Bronchial epithelial cell (primary cell): ENCODE measurements around the gene ABCC1. TPM values are rescaled to one million over a fixed set of nuclear protein-coding genes. Genes with fewer than 3 reads are reported as not detected.
"Not testable (repeated sequence)": the region's sequence is repeated elsewhere in the genome, so short reads cannot be mapped to it uniquely, and the experiment has no call there.

Experiments used
- DNase-seq: peaks from one replicate; pipeline ENCODE4 v3.0.0-alpha.2; 2010; ENCODE audit warnings: low read depth
- FAIRE-seq: peaks from 2 replicates; lab custom pipeline; 2011; peaks lifted over from hg19 to GRCh38; lab: Jason Lieb, UNC
- H3K27me3 ChIP-seq: 2 replicates; pipeline ENCODE4 v1.5.1; 2011; ENCODE audit warnings: low read length; ENCODE audit not compliant: control insufficient read depth, insufficient read depth
- H3K36me3 ChIP-seq: 2 replicates; pipeline ENCODE4 v1.5.1; 2011; ENCODE audit warnings: low read length; ENCODE audit not compliant: control insufficient read depth, insufficient read depth
- H3K4me3 ChIP-seq: 2 replicates; pipeline ENCODE4 v1.5.1; 2011; ENCODE audit warnings: mild to moderate bottlenecking, low read depth, low read length, control low read depth
- total RNA-seq: library from RNA; depleted of rRNA; stranded (reverse); fragments of >200 nt; gene quantifications from 2 replicates; pipeline ENCODE4 v1.2.1, GENCODE V29; 2014
- TF ChIP-seq, protein P1 (sequence below): IDR thresholded peaks from 2 replicates; pipeline ENCODE4 v1.5.1; 2011; ENCODE audit warnings: mild to moderate bottlenecking, moderate library complexity, low read length, control low read depth, inconsistent platforms; ENCODE audit not compliant: insufficient read depth, severe bottlenecking

Gene ABCC1
- total RNA-seq, 1 donor from 2014 or later: 31.3 TPM

DNA sequence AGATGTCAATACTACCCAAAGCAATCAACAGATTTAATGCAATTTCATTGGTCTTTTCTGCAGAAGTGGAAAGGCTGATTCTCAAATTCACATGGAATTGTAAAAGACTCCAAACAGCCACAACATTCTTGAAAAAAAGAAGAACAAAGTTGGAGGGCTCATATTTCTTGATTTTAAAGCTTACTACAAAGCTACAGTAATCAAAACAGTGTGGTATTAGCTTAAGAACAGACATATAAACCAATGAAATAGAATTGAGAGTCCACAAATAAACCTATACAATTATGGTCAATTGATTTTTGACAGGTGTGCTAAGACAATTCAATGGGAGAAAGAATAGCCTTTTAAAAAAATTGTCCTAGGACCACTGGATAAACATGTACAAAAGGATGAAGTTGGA lies 14.4 kb upstream of the ABCC1 start:
- TF ChIP-seq, protein P1, sequence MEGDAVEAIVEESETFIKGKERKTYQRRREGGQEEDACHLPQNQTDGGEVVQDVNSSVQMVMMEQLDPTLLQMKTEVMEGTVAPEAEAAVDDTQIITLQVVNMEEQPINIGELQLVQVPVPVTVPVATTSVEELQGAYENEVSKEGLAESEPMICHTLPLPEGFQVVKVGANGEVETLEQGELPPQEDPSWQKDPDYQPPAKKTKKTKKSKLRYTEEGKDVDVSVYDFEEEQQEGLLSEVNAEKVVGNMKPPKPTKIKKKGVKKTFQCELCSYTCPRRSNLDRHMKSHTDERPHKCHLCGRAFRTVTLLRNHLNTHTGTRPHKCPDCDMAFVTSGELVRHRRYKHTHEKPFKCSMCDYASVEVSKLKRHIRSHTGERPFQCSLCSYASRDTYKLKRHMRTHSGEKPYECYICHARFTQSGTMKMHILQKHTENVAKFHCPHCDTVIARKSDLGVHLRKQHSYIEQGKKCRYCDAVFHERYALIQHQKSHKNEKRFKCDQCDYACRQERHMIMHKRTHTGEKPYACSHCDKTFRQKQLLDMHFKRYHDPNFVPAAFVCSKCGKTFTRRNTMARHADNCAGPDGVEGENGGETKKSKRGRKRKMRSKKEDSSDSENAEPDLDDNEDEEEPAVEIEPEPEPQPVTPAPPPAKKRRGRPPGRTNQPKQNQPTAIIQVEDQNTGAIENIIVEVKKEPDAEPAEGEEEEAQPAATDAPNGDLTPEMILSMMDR: no peak
- no peaks in the 10 kb centered on the region for H3K36me3 ChIP-seq
- no peak for DNase-seq
- no peak overlapping the region for H3K4me3 ChIP-seq
- no peak for FAIRE-seq
- no peaks in the 10 kb centered on the region for H3K27me3 ChIP-seq

DNA sequence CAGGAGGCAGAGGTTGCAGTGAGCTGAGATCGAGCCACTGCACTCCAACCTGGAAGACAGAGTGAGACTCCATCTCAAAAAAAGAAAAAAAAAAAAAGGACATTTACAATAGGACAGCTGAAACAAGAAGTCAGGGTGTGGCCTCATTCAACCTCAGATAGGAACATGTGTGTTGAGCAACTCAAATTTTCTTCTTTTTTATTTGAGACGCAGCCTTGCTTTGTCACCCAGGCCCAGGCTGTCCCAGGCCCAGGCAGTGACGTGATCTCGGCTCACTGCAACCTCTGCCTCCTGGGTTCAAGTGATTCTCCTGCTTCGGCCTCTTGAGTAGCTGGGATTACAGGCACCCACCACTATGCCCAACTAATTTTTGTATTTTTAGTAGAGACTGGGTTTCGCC lies 12.6 kb upstream of the ABCC1 start:
- not testable (repeated sequence) for H3K27me3 ChIP-seq, FAIRE-seq, H3K36me3 ChIP-seq, DNase-seq, H3K4me3 ChIP-seq

DNA sequence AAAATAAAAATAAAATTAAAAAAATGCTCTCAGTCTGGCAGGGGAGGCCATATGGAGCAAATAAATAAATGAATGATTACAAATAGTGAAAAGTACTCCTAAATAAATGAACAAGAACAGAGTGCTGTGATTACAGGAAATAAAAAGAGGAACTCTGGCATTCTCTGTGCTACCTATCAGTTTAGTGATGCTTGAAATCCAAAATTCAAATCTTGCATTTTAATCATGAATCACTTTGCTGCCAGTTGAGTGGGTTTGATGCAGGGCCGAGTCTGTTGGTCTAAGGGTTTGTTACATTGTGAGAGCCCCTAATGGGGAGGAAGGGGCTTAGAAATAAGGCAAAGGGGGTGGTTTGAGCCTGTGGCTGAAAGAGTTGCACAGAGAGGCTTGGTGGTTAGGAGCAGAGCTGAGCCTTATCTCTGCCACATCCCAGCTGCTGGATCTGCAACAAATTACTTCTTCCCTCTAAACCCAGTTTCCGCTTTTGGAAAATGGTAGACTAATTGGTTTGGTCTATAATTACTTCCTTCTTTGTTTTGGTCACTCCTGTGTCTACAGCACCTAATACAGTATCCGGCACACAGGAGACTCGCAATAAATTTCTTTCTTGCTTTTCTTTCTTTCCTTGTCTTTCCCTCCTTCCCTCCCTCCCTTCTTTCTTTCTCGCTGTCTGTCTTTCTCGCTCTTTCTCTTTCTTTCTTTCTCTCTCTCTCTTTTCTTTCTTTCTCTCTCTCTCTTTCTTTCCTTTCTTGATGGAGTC lies 6.3 kb upstream of the ABCC1 start:
- no peak for FAIRE-seq
- TF ChIP-seq, protein P1: no peak
- no peak for DNase-seq
- Histone ChIP-seq H3K27me3 (no peaks in the 10 kb centered on the region), H3K4me3 (no peak overlapping the region), H3K36me3 (no peaks in the 10 kb centered on the region)

DNA sequence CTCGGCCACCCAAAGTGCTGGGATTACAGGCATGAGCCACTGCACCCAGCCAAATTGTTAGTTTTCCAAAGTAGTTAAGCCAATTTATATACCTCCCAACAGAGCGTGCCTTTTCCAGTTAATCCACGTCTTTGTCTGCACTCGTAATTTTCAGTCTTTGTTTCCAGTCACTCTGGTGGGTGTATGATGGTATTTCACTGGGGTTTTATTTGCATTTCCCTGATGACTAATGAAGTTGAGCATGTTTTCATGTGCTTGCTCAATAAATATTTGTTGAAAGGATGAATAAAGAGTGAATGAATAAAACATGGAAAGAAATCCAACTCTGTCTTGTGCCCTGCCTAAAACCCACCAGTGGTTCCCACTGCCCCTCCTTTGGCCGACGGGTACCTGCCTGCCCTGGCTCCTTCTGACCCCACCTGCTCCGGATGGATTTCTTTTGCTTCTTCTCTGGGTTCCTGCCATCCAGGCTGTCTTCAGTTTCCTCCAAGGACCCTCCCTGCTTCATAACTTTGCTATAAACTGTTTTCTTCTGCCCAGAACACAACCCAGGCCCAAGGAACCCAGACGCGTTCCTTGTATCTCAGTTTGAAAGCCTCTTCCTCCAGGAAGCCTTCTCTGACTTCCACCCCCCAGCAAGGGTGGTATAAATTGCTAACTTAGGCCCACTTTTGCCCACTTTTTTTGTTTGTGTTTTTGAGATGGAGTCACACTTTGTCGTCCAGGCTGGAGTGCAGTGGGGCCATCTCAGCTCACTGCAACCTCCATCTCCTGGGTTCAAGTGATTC lies 3.0 kb upstream of the ABCC1 start:
- TF ChIP-seq, protein P1: no peak
- Histone ChIP-seq H3K4me3 (no peak overlapping the region), H3K36me3 (no peaks in the 10 kb centered on the region), H3K27me3 (no peaks in the 10 kb centered on the region)
- no peak for FAIRE-seq
- DNase-seq: peak; percentile 99

DNA sequence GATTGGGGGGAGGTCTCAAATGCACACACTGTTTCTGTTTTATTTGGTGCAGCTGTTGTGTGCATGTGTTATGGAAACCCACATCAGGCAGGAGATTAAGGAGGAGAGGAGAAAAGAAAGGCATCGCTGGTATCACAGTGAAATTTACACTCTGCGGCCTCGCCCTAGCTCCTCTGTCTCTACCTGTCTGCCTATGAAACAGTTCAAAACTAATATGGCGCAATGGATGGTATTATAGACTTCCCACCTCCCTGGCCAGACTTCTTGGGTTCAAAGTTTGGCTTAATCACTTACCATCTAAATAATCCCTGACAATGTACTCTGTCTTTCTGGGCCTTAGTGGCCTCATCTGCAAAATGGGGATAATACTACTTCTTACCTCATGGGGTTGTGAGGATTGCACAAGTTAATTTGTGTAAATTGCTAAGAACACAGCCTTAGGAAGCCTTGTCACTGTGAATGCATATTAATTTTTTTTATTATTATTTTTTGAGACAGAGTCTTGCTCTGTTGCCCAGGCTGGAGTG lies 1.4 kb upstream of the ABCC1 start:
- DNase-seq (no peak), FAIRE-seq (no peak)
- no peaks in the 10 kb centered on the region for H3K36me3 ChIP-seq
- no peak overlapping the region for H3K4me3 ChIP-seq
- no peaks in the 10 kb centered on the region for H3K27me3 ChIP-seq
- TF ChIP-seq, protein P1: no peak

DNA sequence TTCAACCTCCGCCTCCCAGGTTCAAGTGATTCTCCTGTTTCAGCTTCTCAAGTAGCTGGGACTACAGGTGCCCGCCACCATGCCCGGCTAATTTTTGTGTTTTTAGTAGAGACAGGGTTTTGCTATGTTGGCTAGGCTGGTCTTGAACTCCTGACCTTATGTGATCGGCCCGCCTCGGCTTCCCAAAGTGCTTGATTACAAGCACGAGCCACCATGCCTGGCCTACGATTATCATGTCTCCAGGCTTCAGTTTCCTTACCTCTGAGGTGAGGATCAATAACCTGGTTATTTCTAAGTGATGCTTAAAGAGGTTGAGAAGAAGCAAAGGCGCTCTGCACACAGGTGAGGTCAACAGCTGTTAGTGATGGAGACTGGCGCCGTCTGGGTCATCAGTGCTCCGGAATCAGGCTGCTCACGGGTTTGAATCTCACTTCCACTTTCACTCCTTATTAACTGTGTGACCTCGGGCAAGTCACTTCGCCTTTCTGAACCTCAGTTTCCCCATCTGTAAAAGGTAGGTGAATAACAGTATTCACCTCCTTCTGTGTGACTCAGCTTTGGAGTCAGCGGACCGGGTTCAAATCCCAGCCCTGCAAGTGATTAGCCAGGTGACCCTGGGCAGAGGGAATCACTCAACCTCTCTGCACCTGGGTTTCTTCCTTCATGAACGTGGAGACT lies 745 bp upstream of the ABCC1 start:
- FAIRE-seq: no peak

More for the DNA sequence above, 745 bp upstream of the ABCC1 start:
- peak overlapping the region; percentile 60 for H3K4me3 ChIP-seq
- TF ChIP-seq, protein P1: no peak
- H3K36me3 ChIP-seq: no peaks in the 10 kb centered on the region
- no peaks in the 10 kb centered on the region for H3K27me3 ChIP-seq
- DNase-seq: no peak
